Uterus (tissue), 2 donors: Measurements from ENCODE around the gene GLIPR1L1.

Experiments used
- CTCF ChIP-seq, 4 experiments: fragments of 200-600 bp in 2 of 4; fragments of 450-650 bp in 2 of 4; sonication (generic) in 2 of 4; IDR thresholded peaks; one replicate each; pipeline ENCODE4 v1.5.1; 2016 to 2019; ENCODE audit warnings: antibody characterized with exemption in 4 of 4, mild to moderate bottlenecking in 2 of 4, moderate library complexity in 1 of 4
- POLR2A ChIP-seq, 2 donors: fragments of 450-650 bp; IDR thresholded peaks; one replicate each; pipeline ENCODE4 v1.6.1; 2016; ENCODE audit warnings: antibody characterized with exemption in 2 of 2, mild to moderate bottlenecking in 1 of 2, moderate library complexity in 1 of 2

DNA sequence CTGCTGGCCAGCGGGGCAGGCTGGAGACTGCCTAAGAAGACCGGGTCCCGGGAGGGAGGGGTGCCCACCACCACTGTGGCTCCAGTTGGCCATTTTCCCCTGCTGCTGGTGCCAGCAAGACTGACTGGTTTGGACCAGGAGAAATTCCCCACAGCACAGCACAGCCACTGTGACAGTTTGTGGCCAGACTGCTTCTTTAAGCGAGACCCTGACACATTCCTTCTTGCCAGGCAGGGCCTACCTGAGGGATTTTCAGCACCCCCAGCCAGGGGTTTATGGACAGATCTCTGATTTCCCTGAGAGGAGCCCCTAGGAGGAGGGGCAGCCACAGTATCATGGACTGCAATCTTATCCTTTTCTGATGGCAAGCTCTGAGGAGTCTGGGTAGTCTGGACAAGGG lies 15.5 kb downstream of the GLIPR1L1 start:
- TF ChIP-seq CTCF (IDR thresholded peaks at IDR 0.05) = no peak
- no peak for TF ChIP-seq POLR2A (IDR thresholded peaks at IDR 0.05)
